Endothelial cell of umbilical vein (primary cell): ENCODE measurements around the gene CD40.

ENCODE experiments used
- POLR2A ChIP-seq: IDR thresholded peaks from 2 replicates; pipeline ENCODE4 v1.6.1; 2012; ENCODE audit warnings: low read depth, mild to moderate bottlenecking, control low read depth, low read length
- POLR2AphosphoS5 ChIP-seq: IDR thresholded peaks from 2 replicates; pipeline ENCODE4 v1.6.1; 2012; ENCODE audit warnings: low read depth, mild to moderate bottlenecking, control low read depth, low read length, moderate library complexity; ENCODE audit not compliant: insufficient read depth
- TF ChIP-seq, protein P1 (sequence below), 2 donors: IDR thresholded peaks; 1 replicate in 1 of 2; 2 replicates in 1 of 2; pipeline ENCODE4 v1.5.1; 2011; ENCODE audit warnings: low read length in 2 of 2, mild to moderate bottlenecking in 2 of 2, moderate library complexity in 2 of 2, control low read depth in 1 of 2, inconsistent platforms in 1 of 2, low read depth in 1 of 2; ENCODE audit not compliant: insufficient read depth in 1 of 2; ENCODE audit errors: extremely low read depth in 1 of 2

GRCh38 chr20:46157076-46157592, 39.0 kb downstream of the CD40 start:
- TF ChIP-seq, protein P1, sequence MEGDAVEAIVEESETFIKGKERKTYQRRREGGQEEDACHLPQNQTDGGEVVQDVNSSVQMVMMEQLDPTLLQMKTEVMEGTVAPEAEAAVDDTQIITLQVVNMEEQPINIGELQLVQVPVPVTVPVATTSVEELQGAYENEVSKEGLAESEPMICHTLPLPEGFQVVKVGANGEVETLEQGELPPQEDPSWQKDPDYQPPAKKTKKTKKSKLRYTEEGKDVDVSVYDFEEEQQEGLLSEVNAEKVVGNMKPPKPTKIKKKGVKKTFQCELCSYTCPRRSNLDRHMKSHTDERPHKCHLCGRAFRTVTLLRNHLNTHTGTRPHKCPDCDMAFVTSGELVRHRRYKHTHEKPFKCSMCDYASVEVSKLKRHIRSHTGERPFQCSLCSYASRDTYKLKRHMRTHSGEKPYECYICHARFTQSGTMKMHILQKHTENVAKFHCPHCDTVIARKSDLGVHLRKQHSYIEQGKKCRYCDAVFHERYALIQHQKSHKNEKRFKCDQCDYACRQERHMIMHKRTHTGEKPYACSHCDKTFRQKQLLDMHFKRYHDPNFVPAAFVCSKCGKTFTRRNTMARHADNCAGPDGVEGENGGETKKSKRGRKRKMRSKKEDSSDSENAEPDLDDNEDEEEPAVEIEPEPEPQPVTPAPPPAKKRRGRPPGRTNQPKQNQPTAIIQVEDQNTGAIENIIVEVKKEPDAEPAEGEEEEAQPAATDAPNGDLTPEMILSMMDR (IDR thresholded peaks at IDR 0.05; ENCODE audit: extremely low read depth in 1 of 2, insufficient read depth in 1 of 2, low read depth in 1 of 2, low read length in 2 of 2), result no peak
- no peak for TF ChIP-seq POLR2AphosphoS5
- TF ChIP-seq POLR2A, result no peak
